Left colon (tissue), 2 donors: Measurements from ENCODE around the gene TAPT1. TPM values are rescaled to one million over a fixed set of nuclear protein-coding genes. Genes with fewer than 3 reads are reported as not detected.
"Not testable (repeated sequence)": the region's sequence is repeated elsewhere in the genome, so short reads cannot be mapped to it uniquely, and the experiment has no call there.

ENCODE experiments used
- ATAC-seq: fragments of 200-7000 bp; cut with Tn5 transposase; one replicate; pipeline ENCODE4 v1.9.1; 2020; ENCODE audit warnings: mild to moderate bottlenecking, moderate library complexity
- DNase-seq, 2 donors: peaks; one replicate each; pipeline ENCODE4 v3.0.0-alpha.2; 2020
- intact Hi-C, 2 donors: fragments of 100-400 bp; cut with DNase I in 1 of 2; cut with micrococcal nuclease in 1 of 2; formaldehyde crosslinking; loops; one replicate each; pipeline versions ENCODE4 v1.11.2 to v1.14.0; 2022; cut with DNase I, micrococcal nuclease
- total RNA-seq, 2 donors: library from RNA; stranded (reverse); fragmentation: NEBNext Ultra II Directional; extraction: Animal tissue kit (Norgen Biotek cat#: 25700); gene quantifications; one replicate each; pipeline ENCODE4 v1.2.1, GENCODE V29; 2021
- donor health status: DM: no; HTN: no; CAD: no.
- donor health status: DM: yes; HTN: yes; CAD: no.

Gene TAPT1
- total RNA-seq, 2 donors from 2014 or later = 37.5 to 41.2 TPM

GRCh38 chr4:16196482-16197393, 29.5 kb downstream of the TAPT1 start:
- ATAC-seq (peak; percentile 99), DNase-seq (no peak)
- intact Hi-C loops = loop anchor here in 1 of 2 donors (10.0 kb wide), 1 partner anchor 172 kb away; no protein-coding TSS in a partner anchor

GRCh38 chr4:16195209-16195608, 31.1 kb downstream of the TAPT1 start:
- ATAC-seq (no peak), DNase-seq (no peak)
- intact Hi-C loops = loop anchor here in 1 of 2 donors (10.0 kb wide), 1 partner anchor 170 kb away; no protein-coding TSS in a partner anchor

DNA sequence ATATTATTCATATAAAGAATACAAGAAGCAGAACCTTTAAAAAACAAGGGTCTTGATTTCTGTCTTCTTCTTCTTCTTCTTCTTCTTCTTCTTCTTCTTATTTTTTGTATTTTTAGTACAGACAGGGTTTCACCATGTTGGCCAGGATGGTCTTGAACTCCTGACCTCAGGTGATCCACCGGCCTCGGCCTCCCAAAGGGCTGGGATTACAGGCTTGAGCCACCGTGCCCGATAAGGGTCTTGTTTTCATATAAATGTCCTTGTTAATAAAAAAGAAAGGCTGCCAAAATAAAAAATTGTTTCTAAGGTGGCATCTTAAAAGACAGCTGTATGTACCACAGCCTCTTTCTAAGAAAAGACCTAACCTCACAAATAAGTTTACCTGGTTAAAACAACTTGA, 31.5 kb downstream of the TAPT1 start:
- intact Hi-C loops = loop anchor here in 1 of 2 donors (5.0 to 10.0 kb wide), 2 partner anchors 43 to 170 kb away; no protein-coding TSS in a partner anchor
- not testable (repeated sequence) for ATAC-seq, DNase-seq

- ATAC-seq (no peak), DNase-seq (no peak)
- intact Hi-C loops = loop anchor here in 1 of 2 donors (5.0 to 10.0 kb wide), 2 partner anchors 43 to 169 kb away; no protein-coding TSS in a partner anchor
Measured at GRCh38 chr4:16194214-16194613, 32.1 kb downstream of the TAPT1 start.

- intact Hi-C loops = loop anchor here in 1 of 2 donors (5.0 to 10.0 kb wide), 2 partner anchors 44 to 168 kb away; no protein-coding TSS in a partner anchor
- DNase-seq (no peak), ATAC-seq (no peak)
Measured at GRCh38 chr4:16192631-16193518, 33.4 kb downstream of the TAPT1 start.

GRCh38 chr4:16192057-16192456, 34.2 kb downstream of the TAPT1 start:
- intact Hi-C loops = loop anchor here in 1 of 2 donors (5.0 to 10.0 kb wide), 2 partner anchors 45 to 167 kb away; no protein-coding TSS in a partner anchor
- no peak for ATAC-seq
- DNase-seq = no peak

GRCh38 chr4:16187455-16187854, 38.8 kb downstream of the TAPT1 start:
- no peak for ATAC-seq
- no peak for DNase-seq
- intact Hi-C loops = no loop called here

DNA sequence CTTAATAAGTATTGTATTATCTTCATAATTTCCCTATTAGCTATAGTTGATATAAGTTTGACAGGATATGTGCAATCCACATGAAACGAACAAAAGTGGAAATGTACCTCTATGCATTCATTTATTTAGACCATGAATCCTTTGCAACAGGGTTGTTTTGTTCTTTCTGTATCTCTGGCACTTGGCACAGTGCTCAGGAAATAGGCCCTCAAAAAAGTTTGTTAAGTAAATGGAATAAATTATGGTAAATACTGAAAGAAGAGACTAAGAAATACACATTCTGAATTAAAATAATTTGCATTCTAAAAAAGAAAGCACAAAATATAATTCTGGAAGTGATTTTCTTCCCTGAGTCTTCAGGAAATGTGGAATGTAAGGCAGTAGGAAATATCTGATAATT, 39.3 kb downstream of the TAPT1 start:
- intact Hi-C loops = no loop called here
- DNase-seq (no peak), ATAC-seq (no peak)

DNA sequence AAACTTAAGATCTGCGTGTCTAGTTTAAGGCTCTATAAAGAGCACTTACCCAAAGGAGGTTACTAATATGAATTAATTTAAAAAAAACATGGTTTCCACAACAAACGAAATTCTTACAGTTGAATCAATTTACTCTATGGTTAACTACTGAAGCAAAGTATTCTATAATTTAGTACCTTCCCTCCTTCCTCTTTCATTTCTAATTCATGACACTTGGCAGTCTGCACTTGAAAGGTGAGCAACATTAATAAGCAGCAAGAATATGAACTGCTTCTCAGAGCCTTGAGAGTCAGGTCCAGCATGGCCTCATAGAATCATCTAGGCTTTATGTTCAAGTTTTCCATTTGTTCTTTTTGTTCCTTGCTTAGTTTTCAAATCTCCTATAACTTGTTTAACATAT, 42.7 kb downstream of the TAPT1 start:
- ATAC-seq (no peak), DNase-seq (no peak)
- intact Hi-C loops = no loop called here

- intact Hi-C loops = no loop called here
- no peak for ATAC-seq
Measured at GRCh38 chr4:16176621-16177020, 49.6 kb downstream of the TAPT1 start.

DNA sequence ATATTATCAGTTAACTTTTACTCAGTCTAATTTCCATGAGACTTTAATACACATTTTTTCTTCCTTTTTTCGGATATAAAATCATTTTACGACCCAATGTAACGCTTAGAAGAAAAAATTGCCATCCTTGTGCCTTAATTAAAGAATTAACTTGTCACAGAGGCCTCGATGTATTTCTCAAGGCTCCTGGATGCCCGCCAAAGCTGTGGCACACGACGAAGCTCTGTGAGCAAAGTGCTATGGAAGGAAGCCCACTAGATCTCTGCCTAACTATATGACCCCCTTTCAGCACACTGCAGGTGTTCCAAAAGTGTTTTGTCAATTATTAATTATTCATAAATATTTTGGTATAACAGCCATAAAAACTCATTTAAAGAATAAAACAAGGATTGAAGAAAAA, 54.4 kb downstream of the TAPT1 start:
- ATAC-seq (no peak), DNase-seq (no peak)
- intact Hi-C loops = no loop called here

More at GRCh38 chr4:16176621-16177020, 49.6 kb downstream of the TAPT1 start:
- no peak for DNase-seq

DNA sequence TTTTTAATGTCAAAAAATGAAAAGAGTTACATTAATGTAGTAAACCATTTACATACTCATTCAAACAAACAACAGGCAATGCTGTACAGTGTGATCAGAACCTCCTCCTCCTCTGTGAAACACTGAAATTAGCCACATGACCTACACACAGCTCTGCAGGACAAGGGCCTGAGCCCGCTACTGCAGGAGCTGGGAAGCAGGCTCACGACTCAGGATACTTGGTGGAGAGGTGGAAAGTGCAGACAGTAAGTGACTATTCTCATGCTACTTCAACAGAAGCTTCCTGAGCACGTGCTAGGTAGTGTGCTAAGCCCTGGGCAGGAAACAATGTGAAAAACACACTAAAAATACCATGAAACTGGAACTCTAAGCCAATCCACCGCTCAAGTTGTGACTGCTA, 56.8 kb downstream of the TAPT1 start:
- no peak for DNase-seq
- intact Hi-C loops = no loop called here

GRCh38 chr4:16168710-16169388, 57.4 kb downstream of the TAPT1 start:
- intact Hi-C loops = no loop called here
- DNase-seq = peak in 1 of 2 donors; percentile 21
- peak; percentile 81 for ATAC-seq

More for the DNA sequence above, 56.8 kb downstream of the TAPT1 start:
- peak; percentile 48 for ATAC-seq

DNA sequence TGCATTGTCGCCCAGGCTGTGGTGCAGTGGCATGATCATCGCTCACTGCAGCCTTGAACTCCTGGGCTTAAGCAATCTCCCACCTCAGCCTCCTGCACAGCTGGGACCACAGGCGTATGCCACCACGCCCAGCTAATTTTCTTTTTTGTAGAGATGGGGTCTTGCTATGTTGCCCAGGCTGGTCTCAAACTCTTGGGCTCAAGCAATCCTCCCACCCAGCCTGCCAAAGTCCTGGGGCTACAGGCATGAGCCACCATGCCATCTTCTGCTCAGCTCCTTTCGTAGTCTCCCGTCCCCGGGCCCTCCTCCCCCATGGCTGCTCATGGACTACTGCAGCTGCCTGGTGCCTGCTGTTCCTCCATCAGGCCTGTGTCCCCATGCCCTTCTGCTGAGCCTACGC, 58.1 kb downstream of the TAPT1 start:
- DNase-seq (no peak), ATAC-seq (no peak)
- intact Hi-C loops = no loop called here

GRCh38 chr4:16165931-16166330, 60.3 kb downstream of the TAPT1 start:
- ATAC-seq (no peak), DNase-seq (no peak)
- intact Hi-C loops = no loop called here

DNA sequence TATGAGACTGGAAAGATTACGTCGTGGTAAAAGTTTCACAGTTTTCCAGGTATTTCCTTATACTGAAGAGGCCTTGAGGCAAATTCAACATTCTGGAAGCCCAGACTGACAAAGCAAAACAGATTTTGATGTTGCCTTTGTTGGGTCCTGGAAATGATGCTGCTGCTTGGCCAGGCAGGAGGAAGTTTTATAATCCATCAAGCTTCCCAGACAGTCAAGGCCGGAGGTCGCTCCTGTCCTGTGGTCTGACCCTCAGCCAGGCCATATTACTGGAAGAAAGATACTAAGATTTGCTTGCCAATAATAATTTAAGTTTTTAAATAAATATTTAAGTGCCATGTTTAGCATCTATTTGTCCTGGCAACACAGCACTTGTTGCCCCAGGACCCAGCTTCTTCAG, 63.4 kb downstream of the TAPT1 start:
- intact Hi-C loops = no loop called here
- ATAC-seq = no peak

DNA sequence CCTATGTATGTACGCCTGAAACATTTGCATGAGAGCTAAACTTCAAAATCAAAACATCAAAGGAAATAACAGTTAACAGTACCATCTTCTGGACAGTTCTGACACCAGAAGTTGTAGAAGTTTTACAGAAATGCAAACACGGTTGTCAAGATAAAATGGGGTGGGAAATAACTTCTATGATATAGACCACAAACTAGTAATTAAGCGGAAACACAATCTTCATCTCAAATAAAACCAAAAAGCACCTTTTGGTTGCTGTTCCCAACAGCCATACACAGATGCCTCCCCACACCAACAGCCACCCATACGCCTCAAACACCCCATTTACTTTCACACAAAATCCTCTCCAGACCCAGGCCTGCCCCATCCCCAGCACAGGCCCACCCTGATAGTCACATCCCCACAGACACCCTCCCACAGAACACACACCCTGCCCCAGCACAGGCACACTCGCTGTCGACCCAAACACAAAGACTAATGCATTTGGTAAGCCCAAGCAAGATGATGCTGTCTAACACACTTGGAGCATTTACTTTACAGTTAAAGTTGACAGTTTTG, 64.3 kb downstream of the TAPT1 start:
- ATAC-seq = no peak
- DNase-seq = no peak
- intact Hi-C loops = no loop called here

More for the DNA sequence above, 63.4 kb downstream of the TAPT1 start:
- no peak for DNase-seq

- DNase-seq = no peak
- no peak for ATAC-seq
- intact Hi-C loops = no loop called here
Measured at GRCh38 chr4:16160457-16160856, 65.8 kb downstream of the TAPT1 start.
